ENCODE results near the gene SEC61A2. TPM values are rescaled to one million over a fixed set of nuclear protein-coding genes. Genes with fewer than 3 reads are reported as not detected.

The SEC61A2 gene
- total and polyA plus RNA-seq, 2 donors (not counting 3 experiments of a cell fraction or from before 2014, with no cell fraction given), result 7.3 to 7.5 TPM

GRCh38 chr10:12177642-12178041 is 48.2 kb downstream of the SEC61A2 start:
- no peaks in the 10 kb centered on the region for H3K79me2 ChIP-seq (ENCODE audit: control insufficient read depth, insufficient read depth, low read length)
- no peak overlapping the region for H3K27ac ChIP-seq (ENCODE audit: insufficient read depth, low read depth, low read length)
- ChIA-PET CTCF (interaction anchor here (1.1 kb wide), 1 partner anchor 37 kb away, joined by 4 read pairs; no protein-coding TSS in a partner anchor), POLR2A (no interaction called here)
- no peaks in the 10 kb centered on the region for H3K9me1 ChIP-seq (replicated peaks; ENCODE audit: control insufficient read depth, extremely low read depth, insufficient read depth, low read length)
- peaks cover 14 to 18% of the 10 kb centered on the region in 2 experiments for H3K36me3 ChIP-seq (ENCODE audit: control insufficient read depth in 2 of 2, extremely low read depth in 1 of 2, insufficient read depth in 2 of 2, low read length in 2 of 2)
- dilution Hi-C loops (cut with MboI; ENCODE audit: extremely low pct_ligation_motif_present, low sequenced_read_pairs), result no loop called here
- DNase-seq (ENCODE audit: low read depth, low spot score) (no peak), FAIRE-seq (no peak)
- H4K20me1 ChIP-seq (replicated peaks; ENCODE audit: control insufficient read depth, extremely low read depth, insufficient read depth, low read length), result no peaks in the 10 kb centered on the region
- H3K9ac ChIP-seq (replicated peaks; ENCODE audit: extremely low read depth, insufficient read depth, low read length), result no peak overlapping the region
- TF ChIP-seq FOS (IDR thresholded peaks at IDR 0.05; ENCODE audit: borderline replicate concordance, insufficient read depth, low read length) (no peak), EZH2 (IDR thresholded peaks at IDR 0.05; ENCODE audit: borderline replicate concordance, low read depth, low read length, severe bottlenecking) (no peak), POLR2AphosphoS5 (IDR thresholded peaks at IDR 0.05; ENCODE audit: insufficient read depth, low read depth, low read length) (no peak), MAX (IDR thresholded peaks at IDR 0.05; ENCODE audit: insufficient read depth, insufficient read length) (no peak), JUN (IDR thresholded peaks at IDR 0.05; ENCODE audit: borderline replicate concordance, insufficient read depth, insufficient read length, low read depth) (no peak), MYC (IDR thresholded peaks at IDR 0.05; ENCODE audit: low read depth, low read length) (no peak), GATA2 (IDR thresholded peaks at IDR 0.05; ENCODE audit: insufficient read depth, insufficient read length, low read depth, low read length) (no peak), CTCF (IDR thresholded peaks at IDR 0.05; ENCODE audit: extremely low read depth in 1 of 2, insufficient read depth in 1 of 2, low read depth in 1 of 2, low read length in 2 of 2) (no peak), POLR2A (IDR thresholded peaks at IDR 0.05; ENCODE audit: low read depth, low read length) (no peak)
- no peaks in the 10 kb centered on the region for H3K4me1 ChIP-seq (ENCODE audit: control insufficient read depth, extremely low read depth, insufficient read depth, low read length)
- no TSS peak for BruUV-seq (replicated peaks)
- H3K27me3 ChIP-seq (ENCODE audit: control insufficient read depth in 2 of 2, insufficient read depth in 2 of 2, low read length in 2 of 2), result no peaks in the 10 kb centered on the region
- no peak overlapping the region for H2AFZ ChIP-seq (ENCODE audit: low read depth, low read length)
- H3K4me3 ChIP-seq (replicated peaks in 1 of 3; ENCODE audit: insufficient read depth in 1 of 3, low read depth in 1 of 3, low read length in 3 of 3), result no peak overlapping the region
- no peaks in the 10 kb centered on the region for H3K9me3 ChIP-seq (replicated peaks; ENCODE audit: control insufficient read depth, insufficient read depth, low read length)
- intact Hi-C loops (cut with micrococcal nuclease), result no loop called here
- no peak overlapping the region for H3K4me2 ChIP-seq (ENCODE audit: insufficient read depth, low read length)

Data from endothelial cell of umbilical vein (primary cell).